Activated CD4-positive, alpha-beta T cell treated with anti-CD3 and anti-CD28 coated beads for 48 hours (primary cell): ENCODE measurements around the gene KCNIP3.
"Not testable (repeated sequence)": the region's sequence is repeated elsewhere in the genome, so short reads cannot be mapped to it uniquely, and the experiment has no call there.

Source experiments
- DNase-seq: peaks from one replicate; pipeline ENCODE4 v3.0.0-alpha.2; 2020

The KCNIP3 gene

DNA sequence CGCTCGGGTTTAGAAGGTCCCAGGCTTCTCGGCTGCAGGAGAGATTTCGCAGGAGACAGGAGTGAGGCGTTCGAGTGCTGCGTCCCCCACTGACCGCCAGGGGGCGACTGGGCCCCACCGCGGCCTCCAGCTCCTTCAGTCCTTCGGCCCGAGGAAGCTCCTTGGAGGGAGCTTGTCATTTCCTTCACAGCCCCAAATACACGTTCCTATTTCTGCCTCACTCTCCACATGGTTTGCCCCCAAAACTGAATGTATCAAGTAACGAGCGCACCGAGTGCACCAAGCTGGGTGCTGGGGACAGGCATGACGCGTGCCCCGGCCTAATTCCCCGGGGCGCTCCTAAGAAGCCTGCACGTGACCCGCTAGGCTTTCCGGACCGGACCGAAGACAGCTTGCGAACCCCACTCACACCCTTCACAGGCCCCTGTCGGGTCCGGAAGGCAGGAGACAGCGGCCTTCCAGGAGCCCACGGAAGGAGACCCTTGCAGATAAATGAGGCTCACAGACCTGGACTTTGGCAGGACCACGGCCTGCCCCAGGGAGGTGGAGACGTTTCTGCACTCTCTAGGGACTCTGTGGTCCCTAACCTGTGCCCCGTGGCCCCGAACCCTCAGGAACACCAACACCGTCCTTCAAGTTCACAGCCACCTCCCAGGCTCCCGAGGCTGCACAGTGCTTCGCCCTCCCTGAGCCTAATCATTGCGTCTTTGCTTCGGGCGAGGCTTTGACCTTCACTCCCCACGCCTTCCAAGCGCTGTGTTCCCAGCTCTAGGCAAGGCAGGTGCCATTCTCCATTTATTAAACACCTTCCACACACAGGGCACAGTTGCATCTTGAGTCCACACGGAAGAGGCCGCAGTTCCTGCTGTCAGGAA lies 92.3 kb downstream of the KCNIP3 start:
- DNase-seq: peak; percentile 76

DNA sequence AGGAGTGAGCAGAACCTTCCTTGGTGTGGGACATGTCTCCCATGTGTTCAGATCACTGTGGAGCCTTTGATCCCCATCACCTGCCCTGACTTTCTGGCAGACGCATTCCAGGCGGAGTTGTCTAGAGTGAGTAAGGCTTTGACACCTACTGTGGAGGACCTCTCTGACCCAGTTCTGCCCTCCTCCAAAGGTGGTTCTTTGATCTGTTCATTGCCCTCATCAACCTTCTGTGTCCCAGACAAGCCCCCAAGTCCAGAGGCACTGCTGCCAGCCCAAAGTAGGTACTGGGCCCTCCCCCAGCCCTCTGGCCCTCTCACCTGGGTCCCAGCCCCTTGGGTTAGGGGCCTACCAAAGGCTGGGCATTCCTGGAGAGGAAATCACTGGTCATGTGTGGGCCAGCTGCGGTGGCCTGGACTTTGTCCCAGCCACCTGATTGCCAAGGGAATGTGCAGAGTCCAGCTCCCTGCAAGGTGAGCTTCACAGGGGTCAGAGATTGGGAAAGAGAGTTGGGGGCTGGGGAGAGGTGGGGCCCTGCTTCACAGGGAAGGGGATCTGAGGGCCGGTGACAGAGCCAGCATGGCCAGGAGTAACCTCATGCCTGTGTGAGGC lies 93.2 kb downstream of the KCNIP3 start:
- DNase-seq: no peak

DNA sequence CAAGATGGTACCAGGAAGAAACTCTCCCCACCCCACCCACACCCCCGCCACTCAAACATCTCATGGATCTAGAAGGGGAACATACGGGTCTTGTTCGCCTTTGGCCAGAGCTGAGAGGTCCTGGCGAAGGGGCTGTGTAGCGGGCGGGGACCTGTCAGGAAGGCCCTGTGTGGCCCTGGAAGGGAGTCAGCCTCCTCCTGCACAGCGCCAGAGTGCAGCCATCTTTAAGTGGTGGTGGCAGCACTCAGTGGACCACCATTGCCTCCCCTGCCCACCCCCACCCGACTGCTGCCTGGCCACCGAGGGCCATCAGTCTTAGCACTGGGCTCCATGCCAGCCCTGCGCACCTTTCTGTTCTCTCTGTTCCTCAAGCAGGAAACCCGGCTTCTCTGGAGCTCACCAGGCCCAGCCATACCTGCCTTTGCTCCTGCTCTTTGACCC lies 93.8 kb downstream of the KCNIP3 start:
- no peak for DNase-seq

DNA sequence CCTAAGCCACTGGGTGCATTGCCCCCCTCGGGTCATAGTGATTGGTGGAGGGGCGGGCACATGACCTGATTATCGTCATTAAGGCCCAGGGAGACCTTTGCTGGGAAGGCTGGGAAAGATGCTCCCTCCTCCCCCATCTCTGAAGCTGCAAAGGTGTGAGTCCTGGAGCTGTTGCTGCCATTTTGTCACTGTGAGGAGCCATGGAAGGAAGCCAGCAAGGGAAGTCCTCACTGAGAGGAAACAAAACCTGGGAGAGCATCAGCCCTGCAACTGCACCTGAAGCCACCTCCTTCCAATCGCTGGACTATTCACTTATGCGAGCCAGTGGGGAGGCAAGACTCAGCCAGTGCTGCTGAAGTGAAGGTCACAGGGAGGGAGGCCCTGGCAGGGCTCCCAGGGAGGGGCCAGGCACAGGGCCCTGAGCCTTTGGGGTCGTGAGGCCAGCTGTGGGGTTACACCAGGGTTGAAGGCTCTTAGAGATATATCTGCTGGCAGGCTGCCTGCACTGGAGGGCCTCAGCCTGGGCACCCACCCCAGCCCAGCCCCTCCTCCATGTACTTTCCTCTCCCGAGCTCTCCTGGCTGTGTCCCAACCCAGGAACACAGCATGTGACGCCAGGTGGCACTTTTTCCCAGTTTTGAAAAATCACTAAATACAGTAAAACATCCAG lies 94.6 kb downstream of the KCNIP3 start:
- DNase-seq: no peak

DNA sequence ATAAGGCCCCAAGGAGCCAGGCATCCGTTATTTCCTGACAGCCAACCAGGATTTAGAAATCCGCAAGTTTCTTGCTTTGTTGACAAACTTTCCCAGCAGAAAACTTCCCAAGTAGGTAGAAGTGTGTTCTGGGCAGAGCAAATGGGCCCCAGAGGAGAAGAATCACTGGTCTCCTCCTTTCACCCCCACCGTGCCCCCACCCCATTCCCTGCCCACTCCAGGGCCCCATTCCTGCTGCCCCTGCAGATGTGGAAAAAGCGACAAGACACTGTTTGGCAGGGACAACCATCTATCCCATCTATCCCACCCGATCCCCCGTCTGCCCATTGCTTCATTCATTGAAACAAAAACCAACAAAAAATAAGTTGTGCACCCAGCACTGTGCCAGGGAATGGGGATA lies 95.2 kb downstream of the KCNIP3 start:
- no peak for DNase-seq

DNA sequence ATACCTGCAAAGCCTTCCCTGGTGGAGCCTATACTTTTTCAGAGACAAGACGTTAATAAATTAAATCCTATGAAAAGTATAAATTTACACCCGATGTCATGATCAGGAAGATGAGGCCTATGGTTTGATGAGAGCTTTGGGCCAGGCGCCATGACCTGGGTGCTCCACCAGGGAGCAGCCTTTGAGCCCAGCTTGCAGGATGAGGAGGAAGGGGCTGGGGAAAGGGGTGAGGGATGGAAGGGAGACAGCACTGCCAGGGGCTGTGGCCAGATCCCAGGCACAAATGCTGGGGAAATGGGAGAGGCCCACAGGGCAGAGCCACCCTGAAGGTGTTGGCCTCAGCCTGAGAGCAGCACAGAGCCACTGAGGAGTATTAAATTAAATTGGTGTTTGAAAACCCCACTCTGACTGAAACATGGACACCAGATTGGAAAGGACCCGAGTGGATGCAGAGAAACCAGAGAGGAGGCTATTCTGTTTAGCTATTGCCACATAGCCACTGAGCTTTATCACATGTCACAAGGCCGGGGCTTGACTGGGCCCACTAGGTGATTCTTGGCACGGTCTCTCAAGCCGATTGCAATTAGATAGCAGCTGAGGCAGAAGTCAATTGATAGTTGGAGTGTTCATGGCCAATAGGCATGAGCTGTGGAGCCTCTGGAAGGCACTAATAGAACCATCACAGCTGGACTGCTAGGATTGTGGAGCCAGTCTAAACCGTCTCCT lies 95.7 kb downstream of the KCNIP3 start:
- DNase-seq: no peak

DNA sequence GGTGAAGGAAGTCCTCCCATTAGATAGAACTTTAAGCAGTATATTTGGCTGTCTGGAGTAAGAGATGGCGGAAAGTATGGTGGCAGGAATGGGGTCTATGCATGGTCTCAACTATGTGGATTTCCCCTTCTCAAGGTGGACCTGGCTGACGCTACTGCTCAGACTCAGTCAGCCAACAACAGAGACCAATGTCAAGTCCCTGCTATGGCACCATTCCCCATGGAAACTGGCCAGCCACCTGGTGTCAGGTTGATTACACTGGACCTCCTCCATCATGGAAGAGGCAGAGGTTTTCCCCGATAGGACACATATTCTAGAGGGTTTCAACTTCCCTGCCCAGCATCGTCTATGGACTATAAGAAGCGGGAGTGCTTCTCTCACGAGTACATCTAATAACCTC lies 96.8 kb downstream of the KCNIP3 start:
- no peak for DNase-seq

DNA sequence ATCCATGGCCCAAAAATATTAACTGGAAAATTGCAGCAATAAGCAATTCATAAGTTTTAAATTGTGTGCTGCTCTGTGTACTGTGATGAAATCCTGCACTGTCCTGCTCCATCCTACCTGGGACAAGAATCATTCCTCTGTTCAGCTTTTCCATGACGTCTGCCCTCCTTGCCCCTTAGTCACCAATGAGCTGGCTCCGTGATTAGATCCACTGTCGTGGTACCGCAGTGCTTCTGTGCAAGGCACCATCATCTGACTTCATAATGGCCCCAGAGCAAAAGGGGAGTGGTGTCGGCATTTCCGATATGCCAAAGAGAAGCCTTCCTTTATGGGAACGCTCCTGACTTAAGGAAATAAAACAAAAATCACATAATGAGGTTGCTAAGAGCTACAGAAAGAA lies 101.9 kb downstream of the KCNIP3 start:
- no peak for DNase-seq

DNA sequence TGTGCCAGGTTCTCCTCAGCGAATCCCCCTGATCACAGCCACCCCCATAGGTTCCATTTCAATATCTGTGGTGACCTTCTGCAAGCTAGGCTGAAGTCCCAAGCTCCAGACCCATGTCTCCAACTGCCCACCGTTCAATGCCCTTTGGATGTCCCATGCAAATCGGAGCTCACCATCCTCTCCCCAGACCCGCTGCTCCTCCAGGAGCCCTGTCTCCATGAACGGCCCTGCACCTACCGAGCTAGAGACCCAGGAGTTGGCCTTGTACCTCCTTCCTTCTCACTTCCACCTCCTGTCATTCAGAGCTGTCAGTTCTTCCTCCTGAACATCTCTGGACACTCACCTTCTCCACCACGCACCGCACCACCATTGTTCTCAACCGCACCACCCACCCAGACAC lies 104.3 kb downstream of the KCNIP3 start:
- DNase-seq: no peak

DNA sequence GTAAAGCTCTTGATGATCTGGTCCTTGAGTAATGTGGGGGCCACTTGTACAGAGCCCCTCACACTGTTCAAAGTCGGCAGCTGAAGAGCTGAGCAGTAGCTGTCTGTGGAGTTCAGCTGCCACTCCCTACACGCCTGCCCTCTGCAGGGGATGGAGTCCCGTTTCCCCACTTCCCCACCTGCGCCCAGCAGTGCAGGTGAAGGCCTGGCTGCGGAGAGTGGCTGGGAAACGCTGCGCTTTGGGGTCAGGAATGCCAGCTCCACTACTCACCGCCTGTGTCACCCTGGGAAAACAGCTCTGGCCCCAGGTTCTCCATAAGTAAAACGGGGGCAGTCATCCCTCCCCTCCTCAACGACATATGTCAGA lies 104.8 kb downstream of the KCNIP3 start:
- DNase-seq: not testable (repeated sequence)

DNA sequence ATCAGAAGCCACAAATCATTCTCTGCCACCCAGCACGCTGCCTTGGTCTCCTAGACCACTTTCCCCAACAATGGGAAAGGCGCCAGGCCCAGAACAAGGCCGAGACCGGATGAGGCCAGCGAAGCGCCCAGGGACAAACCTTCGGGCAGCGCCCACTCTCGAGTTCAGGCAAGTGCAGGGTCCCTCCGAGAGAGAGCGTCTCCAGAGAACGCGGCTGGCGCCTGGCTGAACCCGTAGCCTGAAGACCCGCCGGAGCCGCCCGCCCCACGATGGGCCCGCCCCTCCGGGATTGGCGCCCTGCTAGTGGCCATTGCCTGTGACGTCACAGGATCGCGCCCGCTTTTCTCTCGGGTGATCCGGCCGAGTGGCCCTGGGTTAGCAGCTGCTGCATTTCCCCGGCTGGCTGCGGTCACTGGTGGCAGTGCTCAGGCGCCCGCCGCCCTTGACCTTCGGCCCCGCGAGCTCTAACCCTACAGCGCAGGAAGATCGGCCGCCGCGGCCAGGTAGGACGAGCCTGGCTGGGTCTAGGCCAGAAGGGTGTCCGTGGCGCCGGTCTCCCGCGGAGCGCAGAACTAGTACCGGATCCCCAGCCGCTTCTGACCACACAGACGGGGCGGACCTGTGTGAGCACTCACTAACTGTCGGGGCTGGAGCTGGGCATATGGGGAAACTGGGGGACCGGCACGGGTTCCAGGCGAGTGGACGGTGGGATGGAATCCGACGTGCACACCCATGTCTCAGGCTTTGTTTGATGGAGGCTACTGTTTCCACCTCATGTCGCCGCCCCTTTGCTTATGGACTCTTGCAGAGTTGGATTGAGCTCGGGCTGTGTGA lies 105.4 kb downstream of the KCNIP3 start, which contains the start of gene FAHD2A:
FAHD2A (plus strand) TSS at position 339 of the 834 bp plus-strand sequence. CDS start 2,851 bp downstream, outside the sequence.
- DNase-seq: peak; percentile 98

DNA sequence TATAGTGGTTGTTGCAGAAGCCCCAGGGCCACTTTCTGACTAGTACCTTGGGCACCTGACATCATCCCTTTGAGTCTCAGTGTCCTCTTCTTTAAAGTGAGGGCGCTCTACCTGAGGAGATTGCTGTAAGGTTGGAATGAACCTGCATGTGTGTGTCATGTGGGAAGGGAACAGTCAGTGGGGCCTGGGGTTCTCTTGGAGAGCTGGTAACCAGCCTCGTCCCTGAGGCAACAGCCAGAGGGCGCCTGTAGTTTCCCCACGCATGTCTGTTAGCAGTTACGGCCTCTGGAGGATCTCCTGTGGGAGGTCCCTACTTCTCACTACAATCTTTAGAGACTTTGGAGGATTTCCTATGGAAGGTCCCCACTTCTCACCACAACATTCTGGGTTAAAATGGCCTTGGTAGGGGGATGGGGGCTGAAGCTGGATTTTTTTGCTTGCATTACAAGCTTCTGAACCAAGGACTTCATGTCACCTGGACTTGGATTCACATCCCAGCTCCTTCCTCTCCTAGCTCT lies 106.1 kb downstream of the KCNIP3 start:
- peak; percentile 48 for DNase-seq

DNA sequence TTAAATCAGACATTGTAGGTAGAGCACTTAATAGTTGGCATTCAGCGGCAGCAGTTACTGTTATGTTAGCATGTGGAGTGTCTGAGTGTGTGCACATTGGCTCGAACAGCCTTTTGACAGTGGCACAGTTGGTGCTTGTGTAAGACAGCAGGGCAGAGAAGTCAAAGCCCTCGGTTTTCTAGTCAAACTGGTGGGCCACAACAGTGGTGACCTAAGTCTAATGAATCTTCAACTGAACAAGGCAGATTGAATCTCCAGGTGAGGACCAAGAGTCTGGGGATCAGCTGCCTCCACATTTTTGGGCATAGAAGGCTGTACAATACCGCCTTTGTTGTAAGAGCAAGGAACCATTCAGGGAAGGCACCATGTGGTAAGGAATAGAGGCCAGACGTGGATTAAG lies 106.7 kb downstream of the KCNIP3 start:
- not testable (repeated sequence) for DNase-seq

DNA sequence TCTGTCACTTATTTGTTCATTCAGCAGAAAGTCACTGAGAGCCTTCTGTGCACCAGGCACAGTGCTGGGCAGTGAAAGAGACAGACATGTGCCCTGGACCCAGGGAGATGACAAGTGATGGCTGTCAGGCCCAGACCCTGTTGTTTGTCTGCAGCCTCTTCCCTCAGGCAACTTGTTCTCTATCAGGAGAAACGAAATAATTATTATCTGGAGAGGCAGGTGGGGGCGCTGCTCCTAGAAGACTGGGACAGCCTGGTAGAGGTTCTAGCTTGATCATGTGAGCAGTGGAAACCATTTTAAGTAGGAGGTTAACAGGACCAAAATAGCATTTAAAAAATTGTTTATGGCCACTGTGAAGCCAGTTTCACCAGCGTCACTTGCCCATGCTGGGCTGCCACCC lies 107.5 kb downstream of the KCNIP3 start:
- DNase-seq: not testable (repeated sequence)

DNA sequence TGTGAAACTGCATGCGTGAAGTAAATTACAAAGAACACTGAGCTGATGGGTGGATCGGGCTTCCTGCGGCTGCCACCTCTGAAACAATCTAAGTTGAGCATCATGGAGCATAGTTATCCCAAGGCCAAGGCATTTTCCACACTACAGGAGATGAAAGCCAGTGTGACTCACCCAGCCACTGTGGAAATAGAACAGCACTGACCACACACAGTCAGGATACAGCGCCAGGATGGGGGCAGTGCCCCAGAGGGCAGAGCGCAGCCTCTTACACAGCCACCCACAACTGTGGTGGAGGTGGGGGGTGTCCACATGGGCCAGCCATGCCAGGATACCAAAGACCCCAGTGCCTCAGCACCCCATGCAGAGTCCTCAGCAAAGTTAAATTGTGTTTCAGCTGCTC lies 114.1 kb downstream of the KCNIP3 start:
- not testable (repeated sequence) for DNase-seq

DNA sequence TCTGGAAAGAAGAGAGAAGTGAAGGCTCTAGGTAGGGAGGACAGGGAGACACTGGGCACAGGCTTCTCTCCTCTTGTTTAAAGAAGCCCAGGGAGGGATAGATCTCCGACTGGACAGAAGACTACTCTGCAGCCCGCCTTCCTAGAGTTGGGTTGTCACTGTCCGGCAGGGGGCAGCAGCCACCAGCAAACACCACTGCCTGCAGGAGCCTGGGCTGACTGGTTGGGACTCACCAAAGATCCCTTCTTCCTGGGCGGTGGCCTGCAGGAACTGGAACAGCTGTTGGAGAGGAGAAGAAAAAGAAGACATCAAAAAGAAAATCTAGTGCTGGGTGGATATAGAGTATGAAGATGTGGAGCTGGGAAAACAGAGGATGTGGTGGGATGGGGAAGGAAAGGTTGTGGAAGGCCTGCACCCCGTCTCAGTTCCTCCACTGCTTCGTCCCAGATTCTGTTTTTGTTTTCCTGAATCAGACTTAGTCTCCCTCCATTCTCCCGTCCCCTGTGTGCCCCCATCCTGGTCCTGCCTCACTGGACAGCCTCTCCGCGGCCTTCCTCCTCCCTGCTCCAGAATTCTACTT lies 117.0 kb downstream of the KCNIP3 start:
- peak; percentile 80 for DNase-seq

DNA sequence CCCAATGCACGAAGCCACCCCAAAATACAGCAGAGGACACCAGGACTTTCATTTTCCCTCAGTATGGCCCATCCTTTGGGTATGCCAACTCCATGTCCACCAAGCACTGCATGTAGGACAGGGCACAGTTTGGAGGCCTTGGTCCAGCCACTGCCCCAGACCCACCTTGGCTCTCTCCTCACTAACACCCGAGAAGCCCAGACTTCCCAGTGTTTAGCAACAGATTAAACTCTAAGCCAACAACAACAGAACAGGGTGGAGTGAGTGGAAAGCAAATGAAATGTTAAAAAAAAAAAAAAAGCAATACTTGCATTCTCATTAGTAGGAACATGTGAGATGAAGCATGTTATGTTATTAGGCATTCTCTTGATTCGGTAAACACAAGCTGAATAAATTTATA lies 118.0 kb downstream of the KCNIP3 start:
- DNase-seq: not testable (repeated sequence)

DNA sequence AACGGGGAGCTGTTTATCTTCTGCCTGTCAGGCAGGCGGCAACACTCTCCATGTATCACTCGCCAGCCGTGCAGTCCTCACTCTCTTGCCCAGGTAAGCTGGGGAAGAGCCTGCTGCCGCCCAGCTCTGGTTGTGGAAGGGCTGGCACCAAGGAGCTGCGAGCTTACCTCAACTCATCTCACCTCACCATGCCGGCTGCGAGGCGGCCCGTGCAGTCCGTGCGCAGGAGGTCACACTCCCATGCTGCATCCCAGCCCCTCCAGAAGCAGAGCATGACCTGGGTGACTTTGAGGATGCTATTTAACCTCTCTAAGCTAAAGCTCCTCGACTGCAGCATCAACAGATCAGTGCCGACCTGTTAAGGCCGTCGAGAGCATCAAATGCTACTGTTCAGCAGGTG lies 118.4 kb downstream of the KCNIP3 start:
- DNase-seq: not testable (repeated sequence)

DNA sequence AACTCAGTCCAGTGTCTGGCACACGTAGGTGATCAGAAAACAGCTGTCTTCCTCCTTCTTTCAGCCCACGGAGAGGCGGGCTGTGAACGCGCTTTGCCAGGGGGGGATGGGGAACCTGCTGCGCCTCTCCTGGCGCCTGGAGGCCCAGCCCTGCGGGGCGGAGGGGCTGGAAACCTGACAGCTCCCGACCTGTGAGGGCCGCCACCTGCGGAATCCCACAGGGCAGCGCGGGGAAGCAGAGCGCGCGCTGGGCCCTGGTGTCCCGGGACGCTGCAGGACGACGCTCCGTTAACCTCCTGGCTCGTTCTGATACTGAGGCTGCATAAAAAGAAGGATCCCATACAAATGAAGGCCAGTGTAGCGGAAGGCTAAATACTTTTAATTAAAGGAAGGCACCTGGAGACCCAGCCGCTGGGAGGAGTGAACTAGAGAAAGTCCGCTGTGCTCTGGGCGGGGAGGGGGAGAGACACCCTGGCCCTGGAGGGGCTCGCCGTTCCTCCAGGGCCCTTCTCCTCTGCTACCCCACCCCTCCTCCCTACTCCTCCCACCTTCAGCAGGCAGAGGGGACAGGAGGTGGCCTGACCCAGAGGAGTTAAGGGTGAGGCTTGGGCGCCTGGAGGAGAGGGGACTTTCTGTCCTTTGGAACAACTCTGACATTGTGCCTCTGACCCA lies 130.2 kb downstream of the KCNIP3 start:
- not testable (repeated sequence) for DNase-seq

DNA sequence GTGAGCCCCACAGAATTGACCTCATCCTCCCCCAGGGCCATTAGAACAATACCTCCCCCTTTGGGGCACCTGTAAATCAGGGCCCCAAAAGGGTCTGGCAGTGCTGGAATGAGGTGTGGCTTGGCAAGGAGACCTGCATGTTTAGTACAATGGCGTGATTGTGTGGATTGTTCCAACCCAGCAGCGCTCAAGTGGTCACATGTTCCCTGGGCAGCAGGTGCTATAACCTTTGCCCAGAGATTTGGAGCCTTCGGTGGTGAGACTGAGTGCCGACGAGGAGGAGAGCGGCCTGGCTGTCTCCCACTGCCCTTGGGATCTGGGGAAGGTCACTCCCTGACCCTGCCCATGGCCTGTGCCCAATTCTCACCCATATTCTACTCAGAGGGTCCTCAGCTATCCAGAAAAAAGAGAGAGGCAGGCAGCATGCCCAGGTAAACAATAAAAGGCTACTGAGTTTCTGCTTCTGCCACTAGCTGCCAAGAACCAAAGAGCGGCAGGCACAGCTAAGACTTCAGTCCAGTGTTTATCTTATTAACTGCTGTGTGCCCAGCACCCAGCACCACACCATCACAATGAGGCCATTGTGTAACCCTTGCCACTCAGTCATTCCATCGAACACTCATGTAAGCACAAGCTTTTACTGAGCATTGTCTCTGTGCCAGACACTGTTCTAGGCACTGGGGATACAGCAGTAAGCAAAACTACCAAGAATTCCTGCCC lies 132.8 kb downstream of the KCNIP3 start:
- not testable (repeated sequence) for DNase-seq
